Neural cell (in vitro differentiated cells): Measurements from ENCODE around the gene CPNE5.

Source experiments
- EP300 ChIP-seq: fragments of 450-650 bp; conservative IDR thresholded peaks from 2 replicates; pipeline ENCODE4 v1.6.1; 2014; ENCODE audit warnings: antibody characterized with exemption, mild to moderate bottlenecking, moderate library complexity; ENCODE audit not compliant: poor library complexity, severe bottlenecking
- MXI1 ChIP-seq: fragments of 450-650 bp; conservative IDR thresholded peaks from 2 replicates; pipeline ENCODE4 v1.6.1; 2014; ENCODE audit warnings: antibody characterized with exemption, mild to moderate bottlenecking; ENCODE audit not compliant: poor library complexity, severe bottlenecking
- TAF1 ChIP-seq: IDR thresholded peaks from 2 replicates; pipeline ENCODE4 v1.6.1; 2012; ENCODE audit warnings: low read depth
- TF ChIP-seq, protein P1 (sequence below): fragments of 450-650 bp; IDR thresholded peaks from 2 replicates; pipeline ENCODE4 v1.5.1; 2014; ENCODE audit warnings: antibody characterized with exemption, mild to moderate bottlenecking, moderate library complexity; ENCODE audit not compliant: poor library complexity, severe bottlenecking

DNA sequence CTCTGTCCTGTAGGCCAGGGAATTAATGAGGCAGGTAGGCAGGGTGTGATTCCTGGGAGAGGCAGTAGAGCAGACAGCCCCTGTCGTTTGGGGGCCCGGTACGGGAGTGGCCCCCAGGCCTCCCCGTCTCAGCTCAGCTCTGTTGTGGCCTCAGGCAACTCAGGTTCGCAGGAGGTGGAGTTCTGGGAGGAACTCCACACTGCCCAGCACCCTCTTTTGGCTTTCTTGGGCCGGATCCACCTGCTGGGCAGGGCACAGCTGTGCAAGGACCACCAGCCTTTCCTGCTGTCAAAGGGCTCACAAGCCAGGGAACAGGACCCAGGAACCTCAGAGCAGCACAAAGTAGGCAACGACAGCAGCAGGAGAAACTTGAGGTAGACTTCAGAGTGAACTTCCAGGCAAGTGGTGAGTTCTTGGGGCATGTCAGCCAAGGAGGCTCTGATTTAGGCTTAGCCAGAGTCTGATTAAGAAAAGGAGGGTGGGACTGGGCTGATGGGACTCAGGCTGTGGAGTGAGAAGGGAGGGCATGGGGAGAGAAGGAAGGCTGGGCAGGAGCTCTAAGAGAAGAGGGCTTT lies 104.7 kb downstream of the CPNE5 start:
- TF ChIP-seq EP300 (no peak), TAF1 (no peak), MXI1 (no peak)
- TF ChIP-seq, protein P1, sequence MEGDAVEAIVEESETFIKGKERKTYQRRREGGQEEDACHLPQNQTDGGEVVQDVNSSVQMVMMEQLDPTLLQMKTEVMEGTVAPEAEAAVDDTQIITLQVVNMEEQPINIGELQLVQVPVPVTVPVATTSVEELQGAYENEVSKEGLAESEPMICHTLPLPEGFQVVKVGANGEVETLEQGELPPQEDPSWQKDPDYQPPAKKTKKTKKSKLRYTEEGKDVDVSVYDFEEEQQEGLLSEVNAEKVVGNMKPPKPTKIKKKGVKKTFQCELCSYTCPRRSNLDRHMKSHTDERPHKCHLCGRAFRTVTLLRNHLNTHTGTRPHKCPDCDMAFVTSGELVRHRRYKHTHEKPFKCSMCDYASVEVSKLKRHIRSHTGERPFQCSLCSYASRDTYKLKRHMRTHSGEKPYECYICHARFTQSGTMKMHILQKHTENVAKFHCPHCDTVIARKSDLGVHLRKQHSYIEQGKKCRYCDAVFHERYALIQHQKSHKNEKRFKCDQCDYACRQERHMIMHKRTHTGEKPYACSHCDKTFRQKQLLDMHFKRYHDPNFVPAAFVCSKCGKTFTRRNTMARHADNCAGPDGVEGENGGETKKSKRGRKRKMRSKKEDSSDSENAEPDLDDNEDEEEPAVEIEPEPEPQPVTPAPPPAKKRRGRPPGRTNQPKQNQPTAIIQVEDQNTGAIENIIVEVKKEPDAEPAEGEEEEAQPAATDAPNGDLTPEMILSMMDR, result no peak
